ENCODE results near the gene FAM107A. TPM values are rescaled to one million over a fixed set of nuclear protein-coding genes. Genes with fewer than 3 reads are reported as not detected.

FAM107A gene
- total and polyA plus RNA-seq, 2 of the 4 experiments (the other 2 are of a cell fraction) = not detected

DNA sequence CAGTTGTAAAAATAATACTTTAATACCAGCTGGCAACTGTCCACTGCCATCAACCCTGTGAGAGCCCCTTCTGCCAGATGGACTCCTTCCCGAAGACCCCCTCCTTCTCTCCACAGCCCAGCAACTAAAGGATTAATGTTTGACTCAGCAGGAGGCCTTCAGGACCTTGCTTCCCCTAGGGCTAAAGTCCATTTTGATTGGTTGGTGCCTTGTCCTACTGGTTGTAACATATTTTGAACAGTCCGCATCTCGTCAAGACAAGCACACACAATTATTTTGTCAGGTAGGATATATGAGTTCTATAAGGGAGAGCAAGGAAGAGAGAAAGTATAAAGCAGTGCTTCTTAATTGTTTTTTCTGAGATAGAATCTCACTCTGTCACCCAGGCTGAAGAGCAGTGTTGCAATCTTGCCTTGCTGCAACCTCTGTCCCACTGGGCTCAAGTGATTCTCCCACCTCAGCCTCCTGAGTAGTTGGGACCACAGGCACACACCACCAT is 58.9 kb downstream of the FAM107A start:
- WGBS, 2 experiments (ENCODE audit: extremely low coverage in 2 of 2, insufficient read length in 1 of 2) = no CpG with 5 or more reads among the region's 3 CpGs
- no peak overlapping the region for H4K91ac ChIP-seq (ENCODE audit: insufficient read depth, low read depth, low read length)
- no peak overlapping the region for H4K8ac ChIP-seq (ENCODE audit: low read depth in 2 of 2, low read length in 2 of 2)
- H3K36me3 ChIP-seq (ENCODE audit: control insufficient read depth, insufficient read depth, low read length) = peaks cover 14% of the 10 kb centered on the region; the same call in 1 of the 2 replicates
- intact Hi-C loops (cut with micrococcal nuclease) (no loop called here), in situ Hi-C loops (cut with MboI; ENCODE audit: low sequenced_read_pairs) (no loop called here), dilution Hi-C loops (cut with HindIII; ENCODE audit: low sequenced_read_pairs, unreplicated experiment) (no loop called here)
- H3K79me1 ChIP-seq (ENCODE audit: low read depth in 1 of 2, low read length in 2 of 2) = no peaks in the 10 kb centered on the region
- ChIA-PET POLR2A (ENCODE audit: unreplicated experiment) (no interaction called here), CTCF (no interaction called here)
- no peak overlapping the region for H3K4ac ChIP-seq (ENCODE audit: low read depth, low read length)
- no peak overlapping the region for H3K27ac ChIP-seq (ENCODE audit: insufficient read depth, low read length)
- H4K5ac ChIP-seq (ENCODE audit: low read depth, low read length) = no peak overlapping the region
- H3K4me3 ChIP-seq (ENCODE audit: insufficient read depth, low read depth, low read length) = no peak overlapping the region
- no peak overlapping the region for H3K14ac ChIP-seq (replicated peaks; ENCODE audit: low read depth, low read length)
- no peaks in the 10 kb centered on the region; the same call in 1 of the 2 replicates for H4K20me1 ChIP-seq (ENCODE audit: insufficient read depth, low read length)
- H3K9ac ChIP-seq (ENCODE audit: low read depth, low read length) = no peak overlapping the region
- H3K56ac ChIP-seq (ENCODE audit: extremely low read depth, insufficient read depth, low read length) = no peak overlapping the region
- no peak overlapping the region for H2BK20ac ChIP-seq (ENCODE audit: low read depth, low read length)
- no peak overlapping the region for H2AK9ac ChIP-seq (replicated peaks; ENCODE audit: low read depth, low read length, poor library complexity)
- no peak overlapping the region for H2AK5ac ChIP-seq (ENCODE audit: low read depth, low read length)
- ATAC-seq (ENCODE audit: low read depth) (peak; percentile 42; the same call in 1 of the 2 replicates), DNase-seq (no peak)
- no peaks in the 10 kb centered on the region for H3K4me1 ChIP-seq (ENCODE audit: control insufficient read depth, insufficient read depth, low read length)
- no peak overlapping the region for H3K4me2 ChIP-seq (ENCODE audit: low read depth, low read length)
- no peak overlapping the region for H3K23ac ChIP-seq (ENCODE audit: low read depth, low read length)
- no peaks in the 10 kb centered on the region; the same call in 1 of the 2 replicates for H3K9me1 ChIP-seq (ENCODE audit: insufficient read depth, low read length)
- no peaks in the 10 kb centered on the region for H3K9me3 ChIP-seq (ENCODE audit: control insufficient read depth, insufficient read depth, low read length)
- no peak overlapping the region for H2AFZ ChIP-seq (replicated peaks; ENCODE audit: low read length, poor library complexity)
- no peak overlapping the region for H2BK5ac ChIP-seq (ENCODE audit: low read depth, low read length, poor library complexity, severe bottlenecking)
- no TSS peak for BruUV-seq (replicated peaks)
- no peak overlapping the region for H2BK120ac ChIP-seq (ENCODE audit: low read depth, low read length)
- H3K27me3 ChIP-seq (ENCODE audit: control insufficient read depth, insufficient read depth, low read length) = no peaks in the 10 kb centered on the region
- TF ChIP-seq, protein P1, sequence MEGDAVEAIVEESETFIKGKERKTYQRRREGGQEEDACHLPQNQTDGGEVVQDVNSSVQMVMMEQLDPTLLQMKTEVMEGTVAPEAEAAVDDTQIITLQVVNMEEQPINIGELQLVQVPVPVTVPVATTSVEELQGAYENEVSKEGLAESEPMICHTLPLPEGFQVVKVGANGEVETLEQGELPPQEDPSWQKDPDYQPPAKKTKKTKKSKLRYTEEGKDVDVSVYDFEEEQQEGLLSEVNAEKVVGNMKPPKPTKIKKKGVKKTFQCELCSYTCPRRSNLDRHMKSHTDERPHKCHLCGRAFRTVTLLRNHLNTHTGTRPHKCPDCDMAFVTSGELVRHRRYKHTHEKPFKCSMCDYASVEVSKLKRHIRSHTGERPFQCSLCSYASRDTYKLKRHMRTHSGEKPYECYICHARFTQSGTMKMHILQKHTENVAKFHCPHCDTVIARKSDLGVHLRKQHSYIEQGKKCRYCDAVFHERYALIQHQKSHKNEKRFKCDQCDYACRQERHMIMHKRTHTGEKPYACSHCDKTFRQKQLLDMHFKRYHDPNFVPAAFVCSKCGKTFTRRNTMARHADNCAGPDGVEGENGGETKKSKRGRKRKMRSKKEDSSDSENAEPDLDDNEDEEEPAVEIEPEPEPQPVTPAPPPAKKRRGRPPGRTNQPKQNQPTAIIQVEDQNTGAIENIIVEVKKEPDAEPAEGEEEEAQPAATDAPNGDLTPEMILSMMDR (conservative IDR thresholded peaks at IDR 0.05; ENCODE audit: low read depth, low read length) = no peak
- no peak overlapping the region for H2BK15ac ChIP-seq (ENCODE audit: low read depth, low read length)
- no peak overlapping the region for H3K18ac ChIP-seq (ENCODE audit: low read depth, low read length)

Data from IMR-90 (cell line).